GM23338 (cell line): ENCODE data around the gene UIMC1.

ENCODE experiments used
- CREB1 ChIP-seq: fragments of 250-450 bp; sonication (Bioruptor Pico); IDR thresholded peaks from 2 replicates; pipeline ENCODE4 v1.5.0; 2020; ENCODE audit warnings: low read depth, mild to moderate bottlenecking, moderate library complexity
- EZH2 ChIP-seq: fragments of 200-600 bp; sonication (generic); IDR thresholded peaks from one replicate; pipeline ENCODE4 v1.8.0; 2017; ENCODE audit warnings: antibody characterized with exemption, mild to moderate bottlenecking, low read depth; ENCODE audit not compliant: unreplicated experiment
- EZH2phosphoT487 ChIP-seq: fragments of 200-600 bp; sonication (generic); IDR thresholded peaks from one replicate; pipeline ENCODE4 v1.8.1; 2018; ENCODE audit warnings: antibody characterized with exemption; ENCODE audit not compliant: unreplicated experiment
- JUNB ChIP-seq: IDR thresholded peaks from one replicate; pipeline ENCODE4 v1.6.1; 2016; ENCODE audit warnings: antibody characterized with exemption; ENCODE audit not compliant: unreplicated experiment
- NANOG ChIP-seq: IDR thresholded peaks from 2 replicates; pipeline ENCODE4 v1.6.1; 2016; ENCODE audit warnings: antibody characterized with exemption, borderline replicate concordance
- POLR2AphosphoS5 ChIP-seq: IDR thresholded peaks from 2 replicates; pipeline ENCODE4 v1.6.1; 2016; ENCODE audit warnings: antibody characterized with exemption, low read depth
- ZNF331 ChIP-seq: fragments of 250-450 bp; sonication (Bioruptor Pico); IDR thresholded peaks from 2 replicates; pipeline ENCODE4 v1.5.0; 2020; ENCODE audit warnings: low read depth, mild to moderate bottlenecking, moderate library complexity
- TF ChIP-seq, protein P1 (sequence below): IDR thresholded peaks from one replicate; pipeline ENCODE4 v1.6.1; 2018; ENCODE audit warnings: antibody characterized with exemption; ENCODE audit not compliant: unreplicated experiment
- TF ChIP-seq, protein P2 (sequence below), 2 experiments: fragments of 200-600 bp in 1 of 2; sonication (generic) in 1 of 2; conservative IDR thresholded peaks; 2 replicates each; pipeline versions ENCODE4 v1.5.1 to v1.6.1; 2016 to 2017; ENCODE audit warnings: antibody characterized with exemption in 2 of 2, low read depth in 2 of 2, mild to moderate bottlenecking in 2 of 2, moderate library complexity in 1 of 2
- TF ChIP-seq, protein P3 (sequence below): fragments of 250-450 bp; sonication (Bioruptor Pico); IDR thresholded peaks from 2 replicates; pipeline ENCODE4 v1.5.0; 2020; ENCODE audit warnings: mild to moderate bottlenecking, moderate library complexity
- TF ChIP-seq, protein P4 (sequence below): IDR thresholded peaks from 2 replicates; pipeline ENCODE4 v1.6.1; 2016; ENCODE audit warnings: antibody characterized with exemption

DNA sequence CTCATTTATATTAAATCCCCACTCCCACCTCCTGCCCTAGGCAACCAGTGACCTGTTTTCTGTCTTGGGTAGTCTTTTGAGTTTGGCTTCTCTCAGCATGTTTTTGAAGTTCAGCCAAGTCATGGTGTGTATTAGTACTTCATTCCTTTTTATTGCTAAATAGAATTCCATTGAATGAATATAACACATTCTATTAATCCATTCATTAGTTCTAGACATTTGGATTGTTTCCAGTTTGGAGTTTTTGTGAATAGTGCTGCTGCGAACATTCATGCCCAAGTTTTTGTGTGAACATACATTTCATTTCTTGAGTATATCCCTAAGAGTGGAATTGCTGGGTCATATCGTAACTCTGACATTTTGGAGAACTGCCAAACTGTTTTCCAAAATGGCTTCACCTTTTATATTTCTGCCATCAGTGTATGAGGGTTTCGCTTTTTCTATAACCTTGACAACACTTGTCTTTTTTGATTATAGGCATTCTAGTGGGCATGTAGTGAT lies 18.6 kb upstream of the UIMC1 start:
- TF ChIP-seq, protein P1, sequence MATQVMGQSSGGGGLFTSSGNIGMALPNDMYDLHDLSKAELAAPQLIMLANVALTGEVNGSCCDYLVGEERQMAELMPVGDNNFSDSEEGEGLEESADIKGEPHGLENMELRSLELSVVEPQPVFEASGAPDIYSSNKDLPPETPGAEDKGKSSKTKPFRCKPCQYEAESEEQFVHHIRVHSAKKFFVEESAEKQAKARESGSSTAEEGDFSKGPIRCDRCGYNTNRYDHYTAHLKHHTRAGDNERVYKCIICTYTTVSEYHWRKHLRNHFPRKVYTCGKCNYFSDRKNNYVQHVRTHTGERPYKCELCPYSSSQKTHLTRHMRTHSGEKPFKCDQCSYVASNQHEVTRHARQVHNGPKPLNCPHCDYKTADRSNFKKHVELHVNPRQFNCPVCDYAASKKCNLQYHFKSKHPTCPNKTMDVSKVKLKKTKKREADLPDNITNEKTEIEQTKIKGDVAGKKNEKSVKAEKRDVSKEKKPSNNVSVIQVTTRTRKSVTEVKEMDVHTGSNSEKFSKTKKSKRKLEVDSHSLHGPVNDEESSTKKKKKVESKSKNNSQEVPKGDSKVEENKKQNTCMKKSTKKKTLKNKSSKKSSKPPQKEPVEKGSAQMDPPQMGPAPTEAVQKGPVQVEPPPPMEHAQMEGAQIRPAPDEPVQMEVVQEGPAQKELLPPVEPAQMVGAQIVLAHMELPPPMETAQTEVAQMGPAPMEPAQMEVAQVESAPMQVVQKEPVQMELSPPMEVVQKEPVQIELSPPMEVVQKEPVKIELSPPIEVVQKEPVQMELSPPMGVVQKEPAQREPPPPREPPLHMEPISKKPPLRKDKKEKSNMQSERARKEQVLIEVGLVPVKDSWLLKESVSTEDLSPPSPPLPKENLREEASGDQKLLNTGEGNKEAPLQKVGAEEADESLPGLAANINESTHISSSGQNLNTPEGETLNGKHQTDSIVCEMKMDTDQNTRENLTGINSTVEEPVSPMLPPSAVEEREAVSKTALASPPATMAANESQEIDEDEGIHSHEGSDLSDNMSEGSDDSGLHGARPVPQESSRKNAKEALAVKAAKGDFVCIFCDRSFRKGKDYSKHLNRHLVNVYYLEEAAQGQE, result no peak
- no peak for TF ChIP-seq JUNB
- TF ChIP-seq, protein P2, sequence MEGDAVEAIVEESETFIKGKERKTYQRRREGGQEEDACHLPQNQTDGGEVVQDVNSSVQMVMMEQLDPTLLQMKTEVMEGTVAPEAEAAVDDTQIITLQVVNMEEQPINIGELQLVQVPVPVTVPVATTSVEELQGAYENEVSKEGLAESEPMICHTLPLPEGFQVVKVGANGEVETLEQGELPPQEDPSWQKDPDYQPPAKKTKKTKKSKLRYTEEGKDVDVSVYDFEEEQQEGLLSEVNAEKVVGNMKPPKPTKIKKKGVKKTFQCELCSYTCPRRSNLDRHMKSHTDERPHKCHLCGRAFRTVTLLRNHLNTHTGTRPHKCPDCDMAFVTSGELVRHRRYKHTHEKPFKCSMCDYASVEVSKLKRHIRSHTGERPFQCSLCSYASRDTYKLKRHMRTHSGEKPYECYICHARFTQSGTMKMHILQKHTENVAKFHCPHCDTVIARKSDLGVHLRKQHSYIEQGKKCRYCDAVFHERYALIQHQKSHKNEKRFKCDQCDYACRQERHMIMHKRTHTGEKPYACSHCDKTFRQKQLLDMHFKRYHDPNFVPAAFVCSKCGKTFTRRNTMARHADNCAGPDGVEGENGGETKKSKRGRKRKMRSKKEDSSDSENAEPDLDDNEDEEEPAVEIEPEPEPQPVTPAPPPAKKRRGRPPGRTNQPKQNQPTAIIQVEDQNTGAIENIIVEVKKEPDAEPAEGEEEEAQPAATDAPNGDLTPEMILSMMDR (conservative IDR thresholded peaks at IDR 0.05; ENCODE audit: low read depth in 2 of 2), result no peak
- TF ChIP-seq POLR2AphosphoS5, result no peak
- TF ChIP-seq, protein P3, sequence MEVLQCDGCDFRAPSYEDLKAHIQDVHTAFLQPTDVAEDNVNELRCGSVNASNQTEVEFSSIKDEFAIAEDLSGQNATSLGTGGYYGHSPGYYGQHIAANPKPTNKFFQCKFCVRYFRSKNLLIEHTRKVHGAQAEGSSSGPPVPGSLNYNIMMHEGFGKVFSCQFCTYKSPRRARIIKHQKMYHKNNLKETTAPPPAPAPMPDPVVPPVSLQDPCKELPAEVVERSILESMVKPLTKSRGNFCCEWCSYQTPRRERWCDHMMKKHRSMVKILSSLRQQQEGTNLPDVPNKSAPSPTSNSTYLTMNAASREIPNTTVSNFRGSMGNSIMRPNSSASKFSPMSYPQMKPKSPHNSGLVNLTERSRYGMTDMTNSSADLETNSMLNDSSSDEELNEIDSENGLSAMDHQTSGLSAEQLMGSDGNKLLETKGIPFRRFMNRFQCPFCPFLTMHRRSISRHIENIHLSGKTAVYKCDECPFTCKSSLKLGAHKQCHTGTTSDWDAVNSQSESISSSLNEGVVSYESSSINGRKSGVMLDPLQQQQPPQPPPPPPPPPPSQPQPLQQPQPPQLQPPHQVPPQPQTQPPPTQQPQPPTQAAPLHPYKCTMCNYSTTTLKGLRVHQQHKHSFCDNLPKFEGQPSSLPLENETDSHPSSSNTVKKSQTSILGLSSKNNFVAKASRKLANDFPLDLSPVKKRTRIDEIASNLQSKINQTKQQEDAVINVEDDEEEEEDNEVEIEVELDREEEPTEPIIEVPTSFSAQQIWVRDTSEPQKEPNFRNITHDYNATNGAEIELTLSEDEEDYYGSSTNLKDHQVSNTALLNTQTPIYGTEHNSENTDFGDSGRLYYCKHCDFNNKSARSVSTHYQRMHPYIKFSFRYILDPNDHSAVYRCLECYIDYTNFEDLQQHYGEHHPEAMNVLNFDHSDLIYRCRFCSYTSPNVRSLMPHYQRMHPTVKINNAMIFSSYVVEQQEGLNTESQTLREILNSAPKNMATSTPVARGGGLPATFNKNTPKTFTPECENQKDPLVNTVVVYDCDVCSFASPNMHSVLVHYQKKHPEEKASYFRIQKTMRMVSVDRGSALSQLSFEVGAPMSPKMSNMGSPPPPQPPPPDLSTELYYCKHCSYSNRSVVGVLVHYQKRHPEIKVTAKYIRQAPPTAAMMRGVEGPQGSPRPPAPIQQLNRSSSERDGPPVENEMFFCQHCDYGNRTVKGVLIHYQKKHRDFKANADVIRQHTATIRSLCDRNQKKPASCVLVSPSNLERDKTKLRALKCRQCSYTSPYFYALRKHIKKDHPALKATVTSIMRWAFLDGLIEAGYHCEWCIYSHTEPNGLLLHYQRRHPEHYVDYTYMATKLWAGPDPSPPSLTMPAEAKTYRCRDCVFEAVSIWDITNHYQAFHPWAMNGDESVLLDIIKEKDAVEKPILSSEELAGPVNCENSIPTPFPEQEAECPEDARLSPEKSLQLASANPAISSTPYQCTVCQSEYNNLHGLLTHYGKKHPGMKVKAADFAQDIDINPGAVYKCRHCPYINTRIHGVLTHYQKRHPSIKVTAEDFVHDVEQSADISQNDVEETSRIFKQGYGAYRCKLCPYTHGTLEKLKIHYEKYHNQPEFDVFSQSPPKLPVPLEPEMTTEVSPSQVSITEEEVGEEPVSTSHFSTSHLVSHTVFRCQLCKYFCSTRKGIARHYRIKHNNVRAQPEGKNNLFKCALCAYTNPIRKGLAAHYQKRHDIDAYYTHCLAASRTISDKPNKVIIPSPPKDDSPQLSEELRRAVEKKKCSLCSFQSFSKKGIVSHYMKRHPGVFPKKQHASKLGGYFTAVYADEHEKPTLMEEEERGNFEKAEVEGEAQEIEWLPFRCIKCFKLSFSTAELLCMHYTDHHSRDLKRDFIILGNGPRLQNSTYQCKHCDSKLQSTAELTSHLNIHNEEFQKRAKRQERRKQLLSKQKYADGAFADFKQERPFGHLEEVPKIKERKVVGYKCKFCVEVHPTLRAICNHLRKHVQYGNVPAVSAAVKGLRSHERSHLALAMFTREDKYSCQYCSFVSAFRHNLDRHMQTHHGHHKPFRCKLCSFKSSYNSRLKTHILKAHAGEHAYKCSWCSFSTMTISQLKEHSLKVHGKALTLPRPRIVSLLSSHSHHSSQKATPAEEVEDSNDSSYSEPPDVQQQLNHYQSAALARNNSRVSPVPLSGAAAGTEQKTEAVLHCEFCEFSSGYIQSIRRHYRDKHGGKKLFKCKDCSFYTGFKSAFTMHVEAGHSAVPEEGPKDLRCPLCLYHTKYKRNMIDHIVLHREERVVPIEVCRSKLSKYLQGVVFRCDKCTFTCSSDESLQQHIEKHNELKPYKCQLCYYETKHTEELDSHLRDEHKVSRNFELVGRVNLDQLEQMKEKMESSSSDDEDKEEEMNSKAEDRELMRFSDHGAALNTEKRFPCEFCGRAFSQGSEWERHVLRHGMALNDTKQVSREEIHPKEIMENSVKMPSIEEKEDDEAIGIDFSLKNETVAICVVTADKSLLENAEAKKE, result no peak
- TF ChIP-seq, protein P4, sequence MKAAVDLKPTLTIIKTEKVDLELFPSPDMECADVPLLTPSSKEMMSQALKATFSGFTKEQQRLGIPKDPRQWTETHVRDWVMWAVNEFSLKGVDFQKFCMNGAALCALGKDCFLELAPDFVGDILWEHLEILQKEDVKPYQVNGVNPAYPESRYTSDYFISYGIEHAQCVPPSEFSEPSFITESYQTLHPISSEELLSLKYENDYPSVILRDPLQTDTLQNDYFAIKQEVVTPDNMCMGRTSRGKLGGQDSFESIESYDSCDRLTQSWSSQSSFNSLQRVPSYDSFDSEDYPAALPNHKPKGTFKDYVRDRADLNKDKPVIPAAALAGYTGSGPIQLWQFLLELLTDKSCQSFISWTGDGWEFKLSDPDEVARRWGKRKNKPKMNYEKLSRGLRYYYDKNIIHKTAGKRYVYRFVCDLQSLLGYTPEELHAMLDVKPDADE, result no peak
- no peak for TF ChIP-seq EZH2phosphoT487
- no peak for TF ChIP-seq ZNF331 (CRISPR knock-in tag)
- TF ChIP-seq EZH2, result no peak
- TF ChIP-seq CREB1 (CRISPR knock-in tag), result no peak
- no peak for TF ChIP-seq NANOG
